ENCODE data around the gene TCN2.
"Not testable (repeated sequence)": the region's sequence is repeated elsewhere in the genome, so short reads cannot be mapped to it uniquely, and the experiment has no call there.

Gene TCN2

DNA sequence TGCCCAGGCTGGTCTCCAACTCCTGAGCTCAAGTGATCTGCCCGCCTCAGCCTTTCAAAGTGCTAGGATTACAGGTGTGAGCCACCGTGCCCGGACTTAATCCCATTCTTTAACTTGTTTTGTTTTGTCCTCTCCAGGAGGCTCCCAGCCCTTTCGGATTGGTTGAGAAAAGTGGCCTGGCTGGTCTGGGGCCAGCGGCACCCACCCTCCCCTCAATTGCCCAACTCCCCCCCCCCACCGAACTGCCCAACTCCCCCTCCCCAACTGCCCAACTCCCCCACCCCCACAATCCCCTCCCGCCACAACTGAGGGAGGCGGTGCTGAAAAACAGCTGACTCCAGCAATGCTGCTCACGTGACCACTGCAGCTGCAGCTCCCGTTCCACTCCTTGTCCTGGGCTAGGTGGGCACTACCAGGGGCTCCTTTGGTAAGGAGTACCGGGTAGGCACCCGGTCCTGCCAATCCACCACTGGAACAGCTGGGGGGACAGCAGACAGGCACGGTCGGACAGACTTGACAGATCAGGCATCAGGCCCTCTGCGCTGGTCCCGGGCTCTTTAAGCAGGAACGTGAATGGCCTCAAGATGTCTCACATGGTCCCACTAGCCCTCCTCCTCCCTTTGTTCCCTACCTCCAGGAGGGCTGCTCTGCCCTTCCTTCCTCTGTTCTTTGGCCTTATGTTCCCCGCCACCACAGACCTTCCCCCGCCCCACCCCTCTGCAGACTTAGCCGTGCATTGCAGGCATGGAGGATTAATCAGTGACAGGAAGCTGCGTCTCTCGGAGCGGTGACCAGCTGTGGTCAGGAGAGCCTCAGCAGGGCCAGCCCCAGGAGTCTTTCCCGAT, at the start of gene TCN2:
Gene TCN2, plus strand, starts transcription at position 720 of the 845 bp plus-strand sequence. CDS start 158 bp downstream, outside the sequence.
- DNase-seq: no peak

DNA sequence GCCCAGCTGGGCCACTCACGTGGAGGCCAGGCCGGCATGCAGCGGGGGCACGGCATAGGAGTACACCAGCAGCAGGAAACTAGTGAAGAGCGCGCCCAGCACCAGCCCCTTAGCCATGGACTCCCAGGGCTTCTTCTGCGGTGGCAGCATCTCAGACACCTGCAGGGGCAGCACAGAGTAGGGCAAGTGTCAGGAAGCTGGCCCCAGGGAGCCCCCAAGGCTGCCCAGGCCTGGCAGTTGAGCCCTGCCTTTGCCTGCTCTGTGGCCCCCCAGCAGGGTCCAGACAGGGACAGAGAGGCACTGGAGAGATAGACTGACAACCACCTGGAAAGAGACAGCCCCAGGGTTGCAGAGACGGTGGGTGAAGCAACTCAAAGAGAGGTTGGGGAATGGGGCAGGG, 49.7 kb upstream of the TCN2 start:
- no peak for DNase-seq

DNA sequence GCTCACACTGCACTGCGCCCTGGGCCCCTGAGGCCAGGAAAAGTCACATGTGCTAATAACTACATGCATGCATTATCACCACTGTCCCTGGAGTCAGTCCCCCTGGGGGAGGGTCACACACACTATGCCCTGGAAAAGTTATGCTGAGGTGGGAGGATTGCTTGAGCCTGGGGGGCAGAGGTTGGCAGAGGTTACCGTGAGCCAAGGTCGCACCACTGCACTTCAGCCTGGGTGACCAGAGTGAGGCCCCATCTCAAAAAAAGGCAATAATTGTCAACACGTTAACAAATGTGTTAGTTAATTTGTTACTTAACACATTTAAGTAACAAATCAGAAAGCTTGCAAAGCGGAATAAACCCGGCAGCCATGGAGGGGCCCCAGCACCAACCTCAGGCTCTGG, 47.1 kb upstream of the TCN2 start:
- no peak for DNase-seq

DNA sequence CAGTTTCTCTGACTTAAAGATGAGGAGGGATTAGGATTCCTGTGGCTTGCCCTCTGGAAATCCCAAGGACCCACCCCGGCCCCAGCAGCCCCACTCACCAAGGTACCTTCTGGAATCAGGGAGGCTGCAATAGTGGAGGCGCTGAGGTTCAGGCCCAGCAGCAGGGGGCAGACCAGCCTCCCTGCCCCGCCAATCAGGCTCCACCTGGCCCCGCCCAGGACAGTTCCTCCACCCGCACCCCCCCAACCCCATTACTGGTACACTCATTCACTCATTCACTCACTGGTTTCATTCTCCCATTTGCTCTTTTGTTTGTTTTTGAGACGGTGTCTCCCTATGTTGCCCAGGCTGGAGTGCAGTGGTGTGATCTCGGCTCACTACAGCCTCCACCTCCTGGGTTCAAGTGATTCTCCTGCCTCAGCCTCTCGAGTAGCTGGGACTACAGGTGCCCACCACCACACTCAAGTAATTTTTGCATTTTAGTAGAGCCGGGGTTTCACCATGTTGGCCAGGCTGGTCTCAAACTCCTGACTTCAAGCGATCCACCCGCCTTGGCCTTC, 46.3 kb upstream of the TCN2 start:
- DNase-seq: not testable (repeated sequence)

GRCh38 chr22:30561402-30562189, 45.4 kb upstream of the TCN2 start:
- no peak for DNase-seq

- no peak for DNase-seq
These were observed 44.6 kb upstream of the TCN2 start for GRCh38 chr22:30562366-30562765.

DNA sequence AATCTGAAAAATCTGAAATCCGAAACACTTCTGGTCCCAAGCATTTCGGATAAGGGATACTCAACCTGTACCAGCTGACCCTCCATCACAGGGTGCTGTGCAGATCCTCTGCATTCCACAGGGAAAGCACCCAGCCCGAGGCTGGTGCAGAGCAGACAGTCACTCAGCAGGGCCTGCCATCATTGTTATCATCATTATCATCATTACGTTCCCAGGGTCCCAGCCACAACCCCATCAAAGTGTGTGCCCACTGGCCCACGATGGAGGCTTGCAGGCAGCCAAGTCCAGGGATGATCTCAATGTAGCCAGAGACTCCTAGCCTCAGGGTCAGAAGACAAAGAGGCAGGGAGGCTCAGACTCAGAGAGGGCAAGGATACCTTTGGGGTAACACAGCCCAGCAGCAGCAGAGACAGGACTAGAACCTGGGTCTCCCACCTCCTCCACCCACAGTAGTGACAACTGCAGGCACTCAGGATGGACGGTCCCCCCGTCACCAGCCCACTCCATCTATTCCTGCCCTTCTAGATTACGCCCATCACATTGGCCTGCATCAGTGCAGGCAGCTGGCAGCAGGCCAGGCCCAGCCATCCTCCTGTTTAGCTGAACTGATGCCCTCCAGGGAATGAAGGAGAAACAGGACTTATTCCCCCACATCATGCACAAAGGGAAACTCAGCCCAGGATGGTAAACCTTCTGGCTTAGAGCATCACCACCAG, 42.8 kb upstream of the TCN2 start:
- DNase-seq: no peak

- DNase-seq: no peak
These were observed 42.2 kb upstream of the TCN2 start for GRCh38 chr22:30564761-30565119.

- DNase-seq: no peak
These were observed 41.6 kb upstream of the TCN2 start for GRCh38 chr22:30565341-30565740.

- DNase-seq: no peak
These were observed 40.8 kb upstream of the TCN2 start for GRCh38 chr22:30566125-30566524.

DNA sequence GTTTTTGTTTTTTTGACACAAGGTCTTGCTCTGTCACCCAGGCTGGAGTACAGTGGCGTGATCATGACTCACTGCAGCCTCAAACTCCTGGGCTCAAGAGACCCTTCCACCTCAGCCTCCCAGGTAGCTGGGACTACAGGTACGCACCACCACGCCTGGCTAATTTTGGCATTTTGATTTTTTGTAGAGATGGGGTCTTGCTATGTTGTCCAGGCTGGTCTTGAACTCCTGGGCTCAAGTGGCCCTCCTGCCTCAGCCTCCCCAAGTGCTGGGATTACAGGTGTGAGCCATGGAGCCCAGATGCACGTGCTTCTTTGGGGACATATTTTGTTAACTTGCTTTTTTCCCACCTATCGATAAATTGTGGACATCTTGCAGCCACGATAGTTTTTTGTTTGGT, 39.7 kb upstream of the TCN2 start:
- DNase-seq: not testable (repeated sequence)

DNA sequence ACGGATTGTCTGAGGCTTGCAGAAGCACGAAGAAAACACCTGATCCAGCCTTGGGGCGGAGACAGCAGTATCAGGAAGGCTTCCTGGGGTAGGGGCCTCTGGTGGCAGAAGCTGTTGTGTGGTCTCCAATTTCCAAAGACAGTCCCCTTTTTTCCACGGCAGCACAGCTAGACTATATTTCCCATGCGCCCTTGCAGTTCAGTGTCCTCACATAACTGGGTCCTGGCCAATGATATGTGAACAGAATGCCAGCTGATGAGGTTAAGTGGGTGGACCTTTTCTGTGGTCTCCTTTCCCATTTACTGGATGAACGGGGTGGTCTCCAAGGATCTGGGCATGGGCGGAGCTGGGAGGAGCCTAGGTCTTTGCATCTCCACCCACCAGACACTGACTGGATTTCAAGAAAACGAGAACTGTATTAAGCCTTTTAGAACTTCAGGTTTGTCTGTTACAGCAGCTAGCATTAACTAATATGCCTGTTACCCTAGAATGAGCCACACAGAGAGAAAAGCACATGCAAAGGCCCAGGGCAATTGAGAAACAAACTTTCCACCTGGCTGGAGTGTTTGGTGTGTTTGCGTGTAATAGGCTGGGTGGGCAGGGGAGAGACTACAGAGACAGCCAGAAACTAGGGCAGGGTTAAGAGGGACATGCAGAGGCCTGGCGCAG, 38.7 kb upstream of the TCN2 start:
- DNase-seq: no peak

DNA sequence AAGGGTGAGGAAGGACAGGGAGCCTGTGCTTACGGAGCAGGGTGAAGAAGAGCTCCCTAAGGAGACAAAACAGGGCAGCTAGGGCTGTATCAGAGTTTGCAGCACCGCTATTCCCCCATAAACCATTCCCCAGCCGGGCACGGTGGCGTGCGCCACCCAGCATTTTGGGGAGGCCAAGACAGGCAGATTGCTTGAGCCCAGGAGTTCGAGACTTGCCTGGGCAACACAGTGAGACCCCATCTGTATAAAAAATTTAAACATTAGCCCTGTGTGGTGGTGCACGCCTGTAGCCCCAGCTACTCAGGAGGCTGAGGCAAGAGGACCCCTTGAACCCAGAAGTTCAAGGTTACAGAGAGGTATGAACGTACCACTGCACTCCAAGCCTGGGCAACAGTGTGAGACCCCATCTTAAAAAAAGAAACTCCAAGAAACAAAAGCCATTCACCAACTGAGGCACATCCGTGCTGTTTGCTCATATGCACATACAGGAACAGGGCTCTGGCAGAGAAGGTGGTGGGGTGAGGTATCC, 37.2 kb upstream of the TCN2 start:
- no peak for DNase-seq

- no peak for DNase-seq
These were observed 34.8 kb upstream of the TCN2 start for GRCh38 chr22:30572210-30572609.

DNA sequence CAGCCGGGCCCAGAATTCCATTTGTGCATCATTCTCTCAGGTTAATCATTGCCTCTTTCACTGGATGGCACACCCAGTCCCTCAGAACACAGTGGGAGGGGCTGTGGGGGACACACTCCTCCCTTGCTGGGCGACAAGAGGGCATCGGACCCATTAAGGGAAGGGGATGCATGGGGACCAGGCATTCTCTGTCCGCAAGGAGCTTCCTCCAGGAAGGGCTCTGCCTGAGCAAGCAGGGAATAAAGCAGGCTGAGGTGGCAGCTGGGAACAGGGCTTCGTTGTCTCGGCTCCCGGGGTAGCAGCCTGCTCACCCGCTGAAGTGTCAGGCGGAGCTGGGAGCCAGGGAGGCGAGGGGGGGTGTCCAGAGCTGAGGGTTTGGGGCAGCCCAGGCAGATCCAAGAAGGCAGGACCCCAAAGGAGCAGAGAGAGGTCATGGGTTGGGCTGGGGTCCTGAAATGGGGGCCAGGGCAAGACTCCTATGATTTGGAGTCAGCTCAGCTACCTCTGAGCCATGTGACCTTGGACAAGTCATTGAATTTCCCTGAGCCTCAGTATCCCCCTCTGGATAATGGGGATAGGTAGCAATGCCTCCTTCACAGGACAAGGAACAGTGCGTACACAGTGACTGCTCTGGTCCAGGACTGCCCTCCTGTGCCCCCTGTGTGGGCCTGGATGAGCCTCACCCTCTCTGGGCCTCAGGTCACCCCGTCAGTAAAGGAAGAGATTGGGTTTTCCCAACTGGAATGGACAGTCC, 34.0 kb upstream of the TCN2 start:
- no peak for DNase-seq

GRCh38 chr22:30573594-30574094, 33.3 kb upstream of the TCN2 start:
- DNase-seq: no peak

DNA sequence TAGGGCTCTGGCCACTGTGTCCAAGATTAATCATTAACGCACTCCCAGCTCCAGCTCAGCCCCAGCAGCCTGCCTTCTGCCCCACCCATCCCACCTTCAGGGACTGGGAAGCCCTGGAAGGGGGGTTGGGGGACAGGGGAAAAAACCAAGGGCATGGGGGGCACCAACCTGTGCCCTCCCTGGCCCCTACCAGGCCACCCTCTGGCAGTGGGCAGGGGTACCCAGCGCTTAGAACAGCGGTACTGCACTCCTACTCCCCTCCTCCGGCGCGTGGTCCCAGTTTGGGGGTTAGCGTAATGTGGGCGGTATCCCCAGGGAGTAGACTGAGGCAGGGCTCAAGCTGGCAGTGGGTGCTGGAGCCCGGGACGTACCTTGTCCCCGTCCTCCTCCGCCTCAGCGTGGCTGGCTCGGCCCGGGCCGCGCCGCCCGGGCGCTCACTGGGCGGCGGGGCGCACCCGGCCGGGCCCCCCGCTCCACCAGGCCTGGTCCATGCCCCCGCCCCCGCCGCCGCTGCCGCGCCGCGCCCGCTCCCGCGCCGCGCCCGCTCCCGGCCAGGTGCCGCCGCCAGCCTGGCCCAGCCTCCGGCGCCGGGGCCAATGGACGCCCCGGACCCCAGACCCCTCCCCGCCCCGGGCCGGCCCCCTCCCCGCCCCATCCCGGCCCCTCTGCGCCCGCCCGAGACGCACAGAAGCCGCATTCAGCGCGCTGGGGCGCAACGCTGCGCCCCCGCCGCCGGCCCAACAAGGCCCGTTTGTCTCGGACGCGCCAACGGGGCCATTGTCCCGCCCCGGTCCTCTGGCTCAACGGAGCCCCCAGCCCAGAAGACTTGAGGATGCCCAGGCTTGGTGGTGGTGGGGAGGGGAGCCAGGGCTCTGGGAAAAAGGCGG, 32.6 kb upstream of the TCN2 start, which contains the start of gene GAL3ST1:
Gene GAL3ST1, minus strand, starts transcription at position 571 of the 887 bp plus-strand sequence. CDS start 17,273 bp downstream, outside the sequence.
- DNase-seq: no peak

GRCh38 chr22:30574997-30575671, 31.8 kb upstream of the TCN2 start:
- DNase-seq: no peak

DNA sequence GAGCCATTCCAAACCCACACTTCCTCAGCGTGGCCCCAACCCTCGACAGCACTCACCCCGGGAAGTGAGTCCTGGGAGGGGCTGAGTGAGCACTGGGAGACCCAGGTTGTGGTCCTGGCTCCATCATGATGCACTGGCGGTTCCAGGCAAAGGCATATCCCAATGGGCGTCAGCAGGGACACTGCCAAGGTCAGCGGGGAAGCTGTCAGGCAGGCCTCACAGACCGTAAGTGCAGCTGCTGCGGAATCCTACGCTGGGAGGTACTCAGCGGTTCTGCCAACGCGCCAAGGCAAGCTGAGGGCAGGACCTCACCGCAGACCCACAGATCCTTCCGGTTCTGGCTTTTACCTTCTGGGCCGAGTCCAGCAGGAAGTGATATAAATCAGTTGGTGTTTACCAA, 31.1 kb upstream of the TCN2 start:
- no peak for DNase-seq

- DNase-seq: no peak
These were observed 28.5 kb upstream of the TCN2 start for GRCh38 chr22:30578481-30578880.
